Activated T-cell treated with anti-CD3 and anti-CD28 coated beads for 24 hours (primary cell): ENCODE data around the gene JPH3.

ENCODE experiments used
- DNase-seq: peaks from one replicate; pipeline ENCODE4 v3.0.0-alpha.2; 2020; ENCODE audit warnings: low read depth

The JPH3 gene

GRCh38 chr16:87681981-87682570 is 79.8 kb downstream of the JPH3 start:
- no peak for DNase-seq

- DNase-seq, result no peak
Observed at GRCh38 chr16:87682852-87683399, 80.6 kb downstream of the JPH3 start.

- DNase-seq, result no peak
Observed at GRCh38 chr16:87684106-87684677, 81.9 kb downstream of the JPH3 start.

- no peak for DNase-seq
Observed at GRCh38 chr16:87684711-87685404, 82.5 kb downstream of the JPH3 start.

- no peak for DNase-seq
Observed at GRCh38 chr16:87685405-87685755, 83.1 kb downstream of the JPH3 start.

GRCh38 chr16:87685766-87686165 is 83.5 kb downstream of the JPH3 start:
- DNase-seq, result no peak

GRCh38 chr16:87686697-87687096 is 84.4 kb downstream of the JPH3 start:
- DNase-seq, result no peak

- DNase-seq, result no peak
Observed at GRCh38 chr16:87687126-87687910, 85.0 kb downstream of the JPH3 start.

- DNase-seq, result no peak
Observed at GRCh38 chr16:87687998-87688529, 85.8 kb downstream of the JPH3 start.

- no peak for DNase-seq
Observed at GRCh38 chr16:87688876-87689815, 86.8 kb downstream of the JPH3 start.

- no peak for DNase-seq
Observed at GRCh38 chr16:87689956-87690465, 87.7 kb downstream of the JPH3 start.

GRCh38 chr16:87690911-87691685 is 88.8 kb downstream of the JPH3 start:
- DNase-seq, result no peak

GRCh38 chr16:87691686-87692079 is 89.4 kb downstream of the JPH3 start:
- DNase-seq, result no peak

- DNase-seq, result no peak
Observed at GRCh38 chr16:87692176-87692575, 89.9 kb downstream of the JPH3 start.

GRCh38 chr16:87692756-87693155 is 90.4 kb downstream of the JPH3 start:
- DNase-seq, result no peak

- no peak for DNase-seq
Observed at GRCh38 chr16:87693827-87694226, 91.5 kb downstream of the JPH3 start.

GRCh38 chr16:87694441-87695125 is 92.3 kb downstream of the JPH3 start:
- DNase-seq, result no peak

GRCh38 chr16:87695534-87695933 is 93.2 kb downstream of the JPH3 start:
- no peak for DNase-seq

- DNase-seq, result no peak
Observed at GRCh38 chr16:87696726-87697125, 94.4 kb downstream of the JPH3 start.

- no peak for DNase-seq
Observed at GRCh38 chr16:87697256-87697655, 94.9 kb downstream of the JPH3 start.
